HG03521 (cell line): ENCODE results near the gene ALKBH2.

Experiments
- ATAC-seq: cut with Tn5 transposase; IDR thresholded peaks from one replicate; pipeline ENCODE4 v1.9.1; 2021; ENCODE audit warnings: mild to moderate bottlenecking, moderate library complexity; ENCODE audit not compliant: unreplicated experiment

The ALKBH2 gene

GRCh38 chr12:109114644-109115043 lies 21.4 kb upstream of the ALKBH2 start:
- ATAC-seq: no peak

- ATAC-seq: no peak
Observed at GRCh38 chr12:109113661-109114321, 20.5 kb upstream of the ALKBH2 start.

- no peak for ATAC-seq
Observed at GRCh38 chr12:109112720-109113465, 19.6 kb upstream of the ALKBH2 start.

DNA sequence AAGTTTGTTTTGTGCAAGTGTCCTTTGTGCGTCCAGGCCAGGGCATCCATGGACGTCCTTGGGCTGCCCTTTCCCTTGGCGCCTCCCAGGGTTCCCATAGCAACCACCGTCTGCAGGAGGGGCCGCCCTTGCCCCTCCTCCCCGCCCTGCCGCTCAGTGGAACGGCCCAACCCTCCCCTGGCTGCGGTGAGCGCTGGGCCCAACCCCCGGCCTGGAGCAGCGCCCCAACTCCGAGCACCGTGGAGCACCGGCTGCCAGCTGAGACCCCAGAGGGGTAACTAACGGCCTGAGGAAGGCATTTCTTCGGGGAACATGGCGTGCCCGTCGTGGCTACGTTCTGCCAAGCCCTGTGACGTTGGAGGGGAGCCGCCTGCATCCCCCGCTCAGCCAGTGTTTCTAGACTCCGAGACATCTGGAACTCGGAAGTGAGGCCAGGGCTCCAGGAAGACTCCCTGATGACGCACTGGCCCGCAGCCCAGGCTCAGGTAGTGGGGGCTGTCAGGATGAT lies 17.8 kb upstream of the ALKBH2 start:
- ATAC-seq: no peak

DNA sequence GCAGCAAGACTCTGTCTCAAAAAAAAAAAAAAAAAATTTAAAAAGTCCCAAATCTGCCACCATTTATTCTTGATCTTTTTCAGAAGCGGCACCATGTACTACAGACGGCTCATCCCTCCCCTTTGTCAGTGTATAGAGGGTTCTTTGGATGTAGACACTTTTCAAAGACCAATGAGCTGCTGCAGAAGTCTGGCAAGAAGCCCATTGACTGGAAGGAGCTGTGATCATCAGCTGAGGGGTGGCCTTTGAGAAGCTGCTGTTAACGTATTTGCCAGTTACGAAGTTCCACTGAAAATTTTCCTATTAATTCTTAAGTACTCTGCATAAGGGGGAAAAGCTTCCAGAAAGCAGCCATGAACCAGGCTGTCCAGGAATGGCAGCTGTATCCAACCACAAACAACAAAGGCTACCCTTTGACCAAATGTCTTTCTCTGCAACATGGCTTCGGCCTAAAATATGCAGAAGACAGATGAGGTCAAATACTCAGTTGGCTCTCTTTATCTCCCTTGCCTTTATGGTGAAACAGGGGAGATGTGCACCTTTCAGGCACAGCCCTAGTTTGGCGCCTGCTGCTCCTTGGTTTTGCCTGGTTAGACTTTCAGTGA lies 16.6 kb upstream of the ALKBH2 start:
- no peak for ATAC-seq

DNA sequence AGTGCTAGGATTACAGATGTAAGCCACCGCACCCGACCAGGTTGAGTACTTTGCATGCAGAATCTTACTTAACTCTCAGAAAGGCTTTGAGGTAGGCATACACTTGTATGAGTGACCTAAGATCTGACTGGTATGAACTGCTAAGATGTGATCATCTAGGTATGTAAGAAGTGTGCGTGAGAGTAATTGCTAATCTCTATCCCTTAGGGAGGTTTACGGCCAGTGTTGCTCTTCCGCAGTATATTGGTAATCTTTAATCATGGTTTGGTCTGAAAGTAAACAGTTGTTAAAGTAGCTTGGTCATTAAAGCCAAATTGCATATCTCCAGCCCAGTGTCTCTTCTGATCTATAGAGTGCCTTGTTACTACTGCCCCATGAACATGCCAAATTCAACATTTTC lies 11.9 kb upstream of the ALKBH2 start:
- ATAC-seq: no peak

- ATAC-seq: no peak
Observed at GRCh38 chr12:109102491-109102890, 9.2 kb upstream of the ALKBH2 start.

GRCh38 chr12:109100741-109101140 lies 7.5 kb upstream of the ALKBH2 start:
- ATAC-seq: no peak

GRCh38 chr12:109099431-109100020 lies 6.3 kb upstream of the ALKBH2 start:
- no peak for ATAC-seq

DNA sequence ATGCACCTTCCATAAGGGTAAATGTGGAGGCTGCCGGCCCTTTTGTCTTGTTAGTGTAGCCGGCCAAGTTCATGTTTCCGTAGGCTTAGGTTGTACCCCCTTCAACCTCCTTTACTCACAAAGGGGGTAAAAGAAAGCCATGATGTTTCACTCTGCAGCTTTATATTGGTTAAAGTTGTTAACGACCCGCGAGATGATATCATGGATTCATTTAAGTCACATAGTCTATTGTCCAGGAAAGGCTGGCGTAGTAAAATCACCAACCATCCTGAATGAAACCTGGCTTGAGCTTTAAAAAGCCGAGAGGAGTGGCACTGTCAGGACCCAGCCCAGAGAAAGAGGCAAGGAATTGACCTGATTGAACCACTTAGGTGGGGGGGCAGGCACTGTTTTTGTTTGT lies 5.4 kb upstream of the ALKBH2 start:
- no peak for ATAC-seq

DNA sequence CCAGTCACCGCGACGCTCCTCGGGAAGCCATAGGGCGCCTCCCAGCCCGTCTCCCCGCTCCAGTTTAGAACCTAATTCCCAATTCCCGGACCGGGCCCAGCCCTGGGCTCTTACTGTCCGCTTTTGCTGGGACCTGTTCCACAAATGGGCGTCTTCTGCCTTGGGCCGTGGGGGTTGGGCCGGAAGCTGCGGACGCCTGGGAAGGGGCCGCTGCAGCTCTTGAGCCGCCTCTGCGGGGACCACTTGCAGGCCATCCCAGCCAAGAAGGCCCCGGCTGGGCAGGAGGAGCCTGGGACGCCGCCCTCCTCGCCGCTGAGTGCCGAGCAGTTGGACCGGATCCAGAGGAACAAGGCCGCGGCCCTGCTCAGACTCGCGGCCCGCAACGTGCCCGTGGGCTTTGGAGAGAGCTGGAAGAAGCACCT lies 4.9 kb upstream of the ALKBH2 start:
- ATAC-seq: peak; percentile 18

- ATAC-seq: peak; percentile 94
Observed at GRCh38 chr12:109097435-109098182, 4.3 kb upstream of the ALKBH2 start, which contains the start of gene UNG. UNG (plus strand) TSS chr12:109097597; CDS start chr12:109097680, 83 bp downstream.

DNA sequence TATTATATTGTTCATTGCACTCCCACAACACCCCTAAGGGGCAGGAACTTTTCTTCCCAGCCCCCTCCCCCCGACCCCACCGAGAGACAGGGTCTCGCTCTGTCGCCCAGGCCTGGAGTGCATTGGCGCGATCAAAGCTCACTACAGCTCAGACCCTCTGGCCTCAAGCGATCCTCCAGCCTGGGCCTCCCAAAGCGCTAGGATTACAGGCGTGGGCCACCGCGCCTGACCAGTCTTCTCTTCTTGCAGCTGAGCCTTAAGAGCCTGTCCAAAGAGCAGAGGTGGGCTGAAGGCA lies 3.8 kb upstream of the ALKBH2 start:
- ATAC-seq: no peak

DNA sequence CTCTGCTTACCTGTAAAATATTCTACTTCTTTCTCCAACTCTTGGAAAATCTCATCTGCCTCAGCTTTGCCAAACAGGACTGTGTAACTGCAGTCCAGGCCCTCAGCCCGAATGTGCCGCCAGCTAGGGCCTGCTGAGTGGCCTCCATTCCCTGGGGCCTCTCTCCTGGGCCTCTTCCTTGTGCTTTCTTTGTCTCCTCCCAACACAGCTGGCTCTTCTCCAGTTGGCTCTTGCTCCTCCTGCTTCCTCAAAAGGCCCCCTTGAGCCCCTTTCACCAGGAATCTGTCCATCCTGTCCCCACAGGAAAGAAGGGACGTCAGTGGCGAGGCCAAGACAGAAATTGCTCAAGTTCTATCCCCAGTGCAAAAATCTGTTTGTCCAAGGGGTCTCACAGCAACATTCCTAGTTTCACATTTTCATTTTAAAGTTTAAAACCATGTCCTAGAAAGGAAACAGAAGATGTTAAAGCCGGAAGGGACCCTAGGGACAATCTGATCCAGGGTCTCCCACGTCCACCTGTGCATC lies 713 bp downstream of the ALKBH2 start:
- ATAC-seq: no peak

GRCh38 chr12:109089683-109090082 lies 3.6 kb downstream of the ALKBH2 start:
- ATAC-seq: no peak

DNA sequence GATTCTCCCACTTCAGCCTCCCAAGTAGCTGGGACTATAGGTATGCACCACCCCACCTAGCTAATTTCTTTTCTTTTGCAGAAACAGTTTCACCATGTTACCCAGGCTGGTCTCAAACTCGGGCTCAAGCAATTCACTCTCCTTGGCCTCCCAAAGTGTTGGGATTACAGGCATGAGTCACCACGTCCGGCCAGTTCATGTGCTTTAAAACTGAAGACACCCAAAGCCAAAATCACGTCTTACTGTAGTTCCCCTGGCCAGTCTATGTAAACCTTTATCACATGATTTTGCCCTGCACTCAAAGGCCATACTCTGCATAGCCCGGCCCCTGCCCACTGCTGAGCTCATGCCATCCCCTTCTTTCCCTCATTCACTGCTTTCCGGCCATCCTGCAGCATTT lies 4.5 kb downstream of the ALKBH2 start:
- ATAC-seq: no peak

GRCh38 chr12:109087250-109087649 lies 6.0 kb downstream of the ALKBH2 start:
- ATAC-seq: no peak

DNA sequence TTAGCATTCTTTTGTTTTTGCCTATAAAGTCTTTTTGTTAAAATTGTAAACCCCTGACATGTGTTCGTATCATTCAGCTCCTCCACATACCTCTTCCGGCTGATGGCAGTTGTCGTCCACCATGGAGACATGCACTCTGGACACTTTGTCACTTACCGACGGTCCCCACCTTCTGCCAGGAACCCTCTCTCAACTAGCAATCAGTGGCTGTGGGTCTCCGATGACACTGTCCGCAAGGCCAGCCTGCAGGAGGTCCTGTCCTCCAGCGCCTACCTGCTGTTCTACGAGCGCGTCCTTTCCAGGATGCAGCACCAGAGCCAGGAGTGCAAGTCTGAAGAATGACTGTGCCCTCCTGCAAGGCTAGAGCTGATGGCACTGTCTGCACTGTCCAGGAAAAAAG lies 7.7 kb downstream of the ALKBH2 start:
- no peak for ATAC-seq

DNA sequence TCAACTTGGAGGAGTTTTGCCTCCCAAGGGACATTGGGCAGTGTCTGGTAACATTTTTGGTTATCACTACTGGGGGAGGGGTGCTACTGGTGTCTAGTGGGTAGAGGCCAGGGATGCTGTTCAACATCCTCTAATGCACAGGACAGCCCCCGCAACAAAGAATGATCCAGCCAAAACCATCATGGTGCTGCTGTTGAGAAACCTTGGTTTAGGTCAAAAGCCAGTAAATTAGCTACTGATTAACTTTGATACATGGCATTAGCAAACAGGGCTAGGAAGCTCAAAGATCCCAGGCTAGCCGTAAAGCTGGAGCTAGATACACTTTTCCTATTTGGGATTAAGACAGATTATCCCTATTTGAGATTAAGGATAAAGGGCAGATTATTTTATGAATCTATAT lies 8.8 kb downstream of the ALKBH2 start:
- no peak for ATAC-seq

GRCh38 chr12:109082751-109083150 lies 10.5 kb downstream of the ALKBH2 start:
- ATAC-seq: no peak

GRCh38 chr12:109074866-109075265 lies 18.4 kb downstream of the ALKBH2 start:
- ATAC-seq: no peak
